ENCODE data around the gene OCSTAMP. TPM values are rescaled to one million over a fixed set of nuclear protein-coding genes. Genes with fewer than 3 reads are reported as not detected.

Gene OCSTAMP
- total and polyA plus RNA-seq, 5 donors: not detected

DNA sequence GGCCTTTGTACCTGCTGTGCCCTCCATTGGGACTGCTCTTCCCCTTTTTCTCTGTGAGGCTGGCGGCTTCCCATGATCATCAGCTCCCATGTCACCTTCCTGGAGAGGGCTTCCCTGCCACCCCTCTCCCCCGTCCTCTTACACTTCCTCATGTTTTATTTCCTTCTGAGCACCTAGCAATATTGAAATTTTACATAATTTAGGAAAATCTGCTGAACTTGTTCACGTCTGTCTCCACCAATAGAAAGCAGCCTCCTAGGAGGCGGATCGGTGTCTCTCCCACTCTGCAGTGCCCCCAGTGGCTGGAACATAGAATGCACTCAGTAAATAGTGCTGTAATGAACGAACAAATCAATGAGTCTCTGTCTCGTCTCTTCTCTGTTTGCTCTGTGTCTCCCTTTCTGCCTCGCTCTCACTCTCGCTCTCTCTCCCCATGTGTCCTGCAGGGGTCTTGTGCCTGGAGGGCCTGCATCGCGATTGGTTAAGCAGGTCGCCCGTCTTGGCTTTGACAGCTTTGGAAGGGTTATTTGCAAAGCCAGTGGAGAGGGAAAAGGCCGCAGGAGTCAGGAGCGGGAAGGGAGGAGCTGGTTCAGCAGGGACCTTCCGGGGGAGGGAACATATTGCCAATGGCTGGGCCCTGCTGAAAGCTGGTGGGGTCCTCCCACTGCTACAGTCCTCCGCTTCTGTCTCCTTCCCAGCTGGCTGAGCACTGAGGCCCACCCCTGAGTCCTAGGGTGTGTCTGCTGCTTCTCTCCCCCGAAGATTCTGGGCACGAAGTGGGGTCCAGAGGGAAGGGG is 12.1 kb upstream of the OCSTAMP start:
- H3K4me3 ChIP-seq (ENCODE audit: low read length): peak overlapping the region; percentile 42
- H3K27me3 ChIP-seq (ENCODE audit: control insufficient read depth, insufficient read depth): no peaks in the 10 kb centered on the region
- DNase-seq: peak; percentile 61 to 87 (median 82)
- ATAC-seq: peak; percentile 85 to 88
- H3K9me3 ChIP-seq (ENCODE audit: control insufficient read depth, low read length): no peaks in the 10 kb centered on the region
- H3K27ac ChIP-seq (ENCODE audit: low read length): peak overlapping the region; percentile 63
- peaks cover 3% of the 10 kb centered on the region for H3K4me1 ChIP-seq (ENCODE audit: control insufficient read depth, insufficient read depth, low read length)
- 9% methylated on average over 19 of the region's 19 CpGs for WGBS
- intact Hi-C loops (cut with DNase I): loop anchor here in 1 of 4 donors (2.0 kb wide), 1 partner anchor 118 kb away; no protein-coding TSS in a partner anchor

DNA sequence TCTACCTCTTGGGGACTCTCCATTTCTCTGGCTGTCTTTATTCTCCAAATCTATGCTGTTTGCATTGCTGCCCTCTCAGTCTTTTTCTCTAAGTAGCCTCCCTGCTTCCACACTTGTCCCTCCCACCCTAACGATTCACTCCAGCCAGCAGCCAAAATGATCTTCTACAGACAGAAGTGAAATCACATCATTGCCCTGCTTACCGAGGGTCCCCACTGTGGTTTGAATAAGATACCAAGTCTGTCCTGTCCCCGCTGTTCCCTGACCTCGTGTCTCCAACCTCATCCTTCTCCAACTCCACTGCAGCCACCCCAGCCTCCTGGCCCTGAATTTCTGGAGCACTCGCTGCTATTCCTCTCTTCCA is 11.5 kb upstream of the OCSTAMP start:
- peak overlapping the region; percentile 42 for H3K4me3 ChIP-seq (ENCODE audit: low read length)
- H3K9me3 ChIP-seq (ENCODE audit: control insufficient read depth, low read length): no peaks in the 10 kb centered on the region
- 41% methylated on average over 5 of the region's 5 CpGs for WGBS
- peak overlapping the region; percentile 63 for H3K27ac ChIP-seq (ENCODE audit: low read length)
- ATAC-seq (no peak), DNase-seq (no peak)
- intact Hi-C loops (cut with DNase I): loop anchor here in 1 of 4 donors (2.0 kb wide), 1 partner anchor 119 kb away; no protein-coding TSS in a partner anchor
- no peaks in the 10 kb centered on the region for H3K27me3 ChIP-seq (ENCODE audit: control insufficient read depth, insufficient read depth)
- peaks cover 3% of the 10 kb centered on the region for H3K4me1 ChIP-seq (ENCODE audit: control insufficient read depth, insufficient read depth, low read length)

- no peaks in the 10 kb centered on the region for H3K27me3 ChIP-seq (ENCODE audit: control insufficient read depth, insufficient read depth)
- 80% methylated on average over 7 of the region's 7 CpGs for WGBS
- no peaks in the 10 kb centered on the region for H3K9me3 ChIP-seq (ENCODE audit: control insufficient read depth, low read length)
- H3K4me1 ChIP-seq (ENCODE audit: control insufficient read depth, insufficient read depth, low read length): peaks cover 3% of the 10 kb centered on the region
- intact Hi-C loops (cut with DNase I): loop anchor here in 2 of 4 donors (5.0 to 10.0 kb wide), 2 partner anchors 115 to 122 kb away; no protein-coding TSS in a partner anchor
- ATAC-seq (no peak), DNase-seq (no peak)
- no peak overlapping the region for H3K4me3 ChIP-seq (ENCODE audit: low read length)
- H3K27ac ChIP-seq (ENCODE audit: low read length): no peak overlapping the region
These were observed 9.4 kb upstream of the OCSTAMP start for GRCh38 chr20:46559685-46560440.

DNA sequence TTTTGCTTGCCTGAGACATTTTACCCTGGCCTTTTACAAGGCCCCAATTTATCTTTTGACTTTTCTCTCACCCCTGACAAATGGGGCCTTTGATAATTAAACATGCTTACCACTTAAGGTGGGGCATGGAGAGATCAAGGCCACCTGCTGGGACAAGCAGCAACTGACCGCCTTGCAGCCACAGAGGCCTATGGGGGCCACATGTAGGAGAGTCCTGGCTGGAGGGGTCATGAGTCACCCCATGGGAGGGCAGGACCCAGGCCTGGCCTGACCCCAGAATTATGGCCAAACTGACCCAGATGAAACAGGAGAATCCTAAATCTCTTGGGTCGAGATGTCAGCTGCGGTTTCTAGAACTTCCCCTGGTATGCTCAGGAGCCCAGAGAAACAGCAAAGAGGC is 8.5 kb upstream of the OCSTAMP start:
- H3K27me3 ChIP-seq (ENCODE audit: control insufficient read depth, insufficient read depth): no peaks in the 10 kb centered on the region
- WGBS: 94% methylated on average over 3 of the region's 3 CpGs
- no peak for DNase-seq
- peaks cover 3% of the 10 kb centered on the region for H3K4me1 ChIP-seq (ENCODE audit: control insufficient read depth, insufficient read depth, low read length)
- H3K27ac ChIP-seq (ENCODE audit: low read length): no peak overlapping the region
- H3K9me3 ChIP-seq (ENCODE audit: control insufficient read depth, low read length): no peaks in the 10 kb centered on the region
- intact Hi-C loops (cut with DNase I): loop anchor here in 2 of 4 donors (5.0 to 10.0 kb wide), 2 partner anchors 116 to 123 kb away; no protein-coding TSS in a partner anchor
- H3K4me3 ChIP-seq (ENCODE audit: low read length): no peak overlapping the region
- no peak for ATAC-seq

DNA sequence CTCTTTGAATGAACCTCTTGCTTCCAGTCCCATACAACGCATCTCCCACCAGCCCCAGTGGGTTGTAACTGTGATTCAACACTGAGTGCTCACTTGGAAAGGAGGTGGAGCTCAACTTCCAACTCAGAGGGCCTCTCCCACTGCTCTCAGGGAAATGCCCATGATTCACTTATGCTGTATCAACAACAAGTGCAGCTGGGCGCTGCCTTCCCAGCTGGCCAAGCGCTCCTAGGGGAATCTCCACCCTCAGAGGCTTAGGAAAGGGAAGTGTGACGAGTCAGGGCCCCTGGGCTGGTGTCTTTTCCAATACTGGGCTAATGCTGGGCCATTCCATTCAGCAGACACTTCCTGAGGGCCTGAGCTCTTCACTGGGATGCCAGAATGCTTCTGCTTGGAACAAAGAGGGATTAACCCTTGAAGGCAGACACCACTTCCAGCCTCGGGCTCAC is 8.1 kb upstream of the OCSTAMP start:
- Histone ChIP-seq H3K4me3 (ENCODE audit: low read length) (no peak overlapping the region), H3K4me1 (ENCODE audit: control insufficient read depth, insufficient read depth, low read length) (peaks cover 3% of the 10 kb centered on the region), H3K9me3 (ENCODE audit: control insufficient read depth, low read length) (no peaks in the 10 kb centered on the region), H3K27me3 (ENCODE audit: control insufficient read depth, insufficient read depth) (no peaks in the 10 kb centered on the region), H3K27ac (ENCODE audit: low read length) (no peak overlapping the region)
- intact Hi-C loops (cut with DNase I): loop anchor here in 2 of 4 donors (5.0 to 10.0 kb wide), 2 partner anchors 116 to 124 kb away; no protein-coding TSS in a partner anchor
- ATAC-seq: peak in 1 of 2 donors; percentile 66
- whole genome bisulfite sequencing: 50% methylated on average over 5 of the region's 5 CpGs
- peak in 1 of 3 donors; percentile 49 for DNase-seq

DNA sequence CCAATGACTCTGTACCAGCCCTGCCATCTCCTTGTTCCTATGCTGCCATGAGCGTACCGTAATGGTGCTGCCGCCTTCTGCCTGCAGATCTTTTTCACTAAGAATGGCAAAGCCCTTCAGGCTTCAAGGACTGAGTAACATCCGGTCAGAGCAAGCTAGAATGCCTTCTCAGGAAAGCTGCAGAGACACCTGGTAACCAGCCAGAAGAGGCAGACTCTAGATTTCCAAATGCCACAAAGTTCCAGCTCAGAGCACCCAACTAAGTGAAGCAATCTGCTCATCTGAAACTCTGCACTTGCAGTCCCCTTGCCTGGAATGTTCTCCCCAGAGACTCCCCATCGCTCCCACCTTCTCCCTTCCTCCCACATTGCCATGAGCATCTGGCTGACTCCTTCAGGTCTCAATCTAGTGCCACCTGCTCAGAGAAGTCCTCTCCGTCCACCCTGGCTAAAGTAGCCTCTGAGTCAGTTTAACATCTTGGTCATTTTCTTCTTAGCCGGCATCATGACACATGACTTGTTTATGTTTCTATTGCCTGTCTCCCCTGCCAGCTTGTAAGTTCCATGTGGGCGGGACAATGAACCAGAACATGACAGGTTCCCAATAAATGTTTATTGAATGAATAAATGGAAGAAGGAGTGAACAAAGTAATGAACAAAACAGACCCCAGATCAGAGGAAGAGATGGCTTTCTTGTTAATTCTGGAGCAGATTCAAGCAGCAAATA is 6.9 kb upstream of the OCSTAMP start:
- ATAC-seq: no peak
- intact Hi-C loops (cut with DNase I): loop anchor here in 2 of 4 donors (5.0 to 10.0 kb wide), 2 partner anchors 117 to 125 kb away; no protein-coding TSS in a partner anchor
- Histone ChIP-seq H3K27ac (ENCODE audit: low read length) (no peak overlapping the region), H3K4me3 (ENCODE audit: low read length) (no peak overlapping the region), H3K27me3 (ENCODE audit: control insufficient read depth, insufficient read depth) (no peaks in the 10 kb centered on the region), H3K4me1 (ENCODE audit: control insufficient read depth, insufficient read depth, low read length) (peaks cover 3% of the 10 kb centered on the region), H3K9me3 (ENCODE audit: control insufficient read depth, low read length) (no peaks in the 10 kb centered on the region)
- no peak for DNase-seq
- 74% methylated on average over 8 of the region's 8 CpGs for WGBS

DNA sequence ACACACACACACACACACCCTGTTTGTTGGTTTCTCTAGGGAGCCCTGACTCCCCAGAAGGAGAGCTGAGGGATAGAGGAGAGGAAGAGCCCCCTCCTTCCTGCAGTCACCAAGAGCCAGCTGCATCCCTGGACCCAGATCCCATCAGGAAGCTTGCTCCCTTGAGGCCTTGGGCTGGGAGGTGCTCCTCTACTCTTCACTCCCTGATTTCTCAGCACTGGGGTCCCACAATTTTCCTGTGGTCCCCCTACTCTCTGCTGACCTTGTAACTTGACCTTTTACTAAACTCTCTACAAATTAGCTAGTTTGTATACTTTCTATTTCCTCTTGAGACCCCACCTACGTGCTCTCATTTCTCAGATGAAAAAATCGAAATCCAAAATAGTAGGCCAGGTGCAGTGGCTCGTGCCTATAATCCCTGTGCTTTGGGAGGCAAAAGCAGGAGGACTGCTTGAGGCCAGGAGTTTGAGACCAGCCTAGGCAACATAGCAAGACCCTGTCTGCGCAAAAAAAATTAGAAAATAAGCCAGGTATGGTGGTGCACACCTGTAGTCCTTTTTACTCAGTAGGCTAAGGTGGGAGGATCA is 5.0 kb upstream of the OCSTAMP start:
- DNase-seq: no peak
- no peaks in the 10 kb centered on the region for H3K9me3 ChIP-seq (ENCODE audit: control insufficient read depth, low read length)
- H3K4me3 ChIP-seq (ENCODE audit: low read length): no peak overlapping the region
- H3K27ac ChIP-seq (ENCODE audit: low read length): no peak overlapping the region
- intact Hi-C loops (cut with DNase I): loop anchor here in 2 of 4 donors (5.0 to 10.0 kb wide), 2 partner anchors 119 to 127 kb away; no protein-coding TSS in a partner anchor
- no peak for ATAC-seq
- H3K4me1 ChIP-seq (ENCODE audit: control insufficient read depth, insufficient read depth, low read length): no peaks in the 10 kb centered on the region
- 83% methylated on average over 4 of the region's 4 CpGs for WGBS
- no peaks in the 10 kb centered on the region for H3K27me3 ChIP-seq (ENCODE audit: control insufficient read depth, insufficient read depth)

GRCh38 chr20:46554828-46555227 is 4.4 kb upstream of the OCSTAMP start:
- ATAC-seq (no peak), DNase-seq (no peak)
- 61% methylated on average over 3 of the region's 3 CpGs for WGBS
- no peaks in the 10 kb centered on the region for H3K27me3 ChIP-seq (ENCODE audit: control insufficient read depth, insufficient read depth)
- intact Hi-C loops (cut with DNase I): loop anchor here in 2 of 4 donors (5.0 to 10.0 kb wide), 2 partner anchors 120 to 127 kb away; no protein-coding TSS in a partner anchor
- no peaks in the 10 kb centered on the region for H3K4me1 ChIP-seq (ENCODE audit: control insufficient read depth, insufficient read depth, low read length)
- H3K9me3 ChIP-seq (ENCODE audit: control insufficient read depth, low read length): no peaks in the 10 kb centered on the region
- no peak overlapping the region for H3K4me3 ChIP-seq (ENCODE audit: low read length)
- no peak overlapping the region for H3K27ac ChIP-seq (ENCODE audit: low read length)

- Histone ChIP-seq H3K27ac (ENCODE audit: low read length) (no peak overlapping the region), H3K4me1 (ENCODE audit: control insufficient read depth, insufficient read depth, low read length) (no peaks in the 10 kb centered on the region), H3K27me3 (ENCODE audit: control insufficient read depth, insufficient read depth) (no peaks in the 10 kb centered on the region), H3K9me3 (ENCODE audit: control insufficient read depth, low read length) (no peaks in the 10 kb centered on the region), H3K4me3 (ENCODE audit: low read length) (no peak overlapping the region)
- ATAC-seq (no peak), DNase-seq (no peak)
- intact Hi-C loops (cut with DNase I): loop anchor here in 1 of 4 donors (10.0 kb wide), 1 partner anchor 121 kb away; no protein-coding TSS in a partner anchor
- WGBS: 96% methylated on average over 3 of the region's 3 CpGs
These were observed 3.5 kb upstream of the OCSTAMP start for GRCh38 chr20:46553926-46554325.
